WTC11 (cell line): ENCODE data around the gene CPE.

Experiments
- CTCF ChIP-seq: fragments of 200-600 bp; IDR thresholded peaks from 2 replicates; pipeline ENCODE4 v1.8.0; 2022; ENCODE audit warnings: antibody characterized with exemption
- ZBTB21 ChIP-seq: sonication (generic); formaldehyde crosslinking; IDR thresholded peaks from 2 replicates; pipeline ENCODE4 v1.8.1; 2023; ENCODE audit warnings: mild to moderate bottlenecking, missing genetic modification reagents, borderline replicate concordance
- TF ChIP-seq, protein P1 (sequence below): sonication (generic); formaldehyde crosslinking; IDR thresholded peaks from 2 replicates; pipeline ENCODE4 v1.8.0; 2023; ENCODE audit warnings: mild to moderate bottlenecking, missing genetic modification reagents
- TF ChIP-seq, protein P2 (sequence below): sonication (generic); formaldehyde crosslinking; IDR thresholded peaks from 2 replicates; pipeline ENCODE4 v1.8.1; 2022; ENCODE audit warnings: mild to moderate bottlenecking, missing genetic modification reagents, moderate library complexity, borderline replicate concordance

DNA sequence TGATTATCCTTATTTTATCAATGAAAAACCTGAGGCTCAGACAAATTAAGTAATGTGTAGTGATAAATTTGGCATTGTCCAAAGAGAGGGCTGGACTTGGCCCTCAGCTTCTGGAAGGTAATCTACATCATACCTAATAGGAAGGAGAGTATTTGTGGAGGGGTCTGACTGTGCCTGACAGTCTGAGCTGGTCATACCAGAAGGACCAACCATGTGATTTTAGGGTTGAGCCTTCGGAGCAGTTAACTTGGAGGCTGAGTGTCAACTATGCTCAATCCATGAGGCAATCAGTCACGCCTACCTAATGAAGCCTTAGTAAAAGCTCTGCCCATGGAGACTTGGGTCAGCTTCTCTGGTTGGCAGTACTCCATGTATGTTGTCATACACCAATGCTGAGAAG, 136.4 kb downstream of the CPE start:
- TF ChIP-seq ZBTB21 (no peak), CTCF (no peak)
- TF ChIP-seq, protein P1, sequence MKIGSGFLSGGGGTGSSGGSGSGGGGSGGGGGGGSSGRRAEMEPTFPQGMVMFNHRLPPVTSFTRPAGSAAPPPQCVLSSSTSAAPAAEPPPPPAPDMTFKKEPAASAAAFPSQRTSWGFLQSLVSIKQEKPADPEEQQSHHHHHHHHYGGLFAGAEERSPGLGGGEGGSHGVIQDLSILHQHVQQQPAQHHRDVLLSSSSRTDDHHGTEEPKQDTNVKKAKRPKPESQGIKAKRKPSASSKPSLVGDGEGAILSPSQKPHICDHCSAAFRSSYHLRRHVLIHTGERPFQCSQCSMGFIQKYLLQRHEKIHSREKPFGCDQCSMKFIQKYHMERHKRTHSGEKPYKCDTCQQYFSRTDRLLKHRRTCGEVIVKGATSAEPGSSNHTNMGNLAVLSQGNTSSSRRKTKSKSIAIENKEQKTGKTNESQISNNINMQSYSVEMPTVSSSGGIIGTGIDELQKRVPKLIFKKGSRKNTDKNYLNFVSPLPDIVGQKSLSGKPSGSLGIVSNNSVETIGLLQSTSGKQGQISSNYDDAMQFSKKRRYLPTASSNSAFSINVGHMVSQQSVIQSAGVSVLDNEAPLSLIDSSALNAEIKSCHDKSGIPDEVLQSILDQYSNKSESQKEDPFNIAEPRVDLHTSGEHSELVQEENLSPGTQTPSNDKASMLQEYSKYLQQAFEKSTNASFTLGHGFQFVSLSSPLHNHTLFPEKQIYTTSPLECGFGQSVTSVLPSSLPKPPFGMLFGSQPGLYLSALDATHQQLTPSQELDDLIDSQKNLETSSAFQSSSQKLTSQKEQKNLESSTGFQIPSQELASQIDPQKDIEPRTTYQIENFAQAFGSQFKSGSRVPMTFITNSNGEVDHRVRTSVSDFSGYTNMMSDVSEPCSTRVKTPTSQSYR (CRISPR knock-in tag), result no peak
- TF ChIP-seq, protein P2, sequence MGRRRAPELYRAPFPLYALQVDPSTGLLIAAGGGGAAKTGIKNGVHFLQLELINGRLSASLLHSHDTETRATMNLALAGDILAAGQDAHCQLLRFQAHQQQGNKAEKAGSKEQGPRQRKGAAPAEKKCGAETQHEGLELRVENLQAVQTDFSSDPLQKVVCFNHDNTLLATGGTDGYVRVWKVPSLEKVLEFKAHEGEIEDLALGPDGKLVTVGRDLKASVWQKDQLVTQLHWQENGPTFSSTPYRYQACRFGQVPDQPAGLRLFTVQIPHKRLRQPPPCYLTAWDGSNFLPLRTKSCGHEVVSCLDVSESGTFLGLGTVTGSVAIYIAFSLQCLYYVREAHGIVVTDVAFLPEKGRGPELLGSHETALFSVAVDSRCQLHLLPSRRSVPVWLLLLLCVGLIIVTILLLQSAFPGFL (CRISPR knock-in tag), result no peak
